HFFc6 (cell line): ENCODE data around the gene ABCC9. TPM values are rescaled to one million over a fixed set of nuclear protein-coding genes. Genes with fewer than 3 reads are reported as not detected.

ENCODE experiments used
- DNase-seq: peaks from one replicate; pipeline ENCODE4 v3.0.0-alpha.2; 2018
- H3K27ac Mint-ChIP-seq: 2 replicates; pipeline ENCODE4 v1.8.0; 2020; ENCODE audit warnings: mild to moderate bottlenecking, mixed read lengths
- H3K27me3 Mint-ChIP-seq: 2 replicates; pipeline ENCODE4 v1.8.0; 2021; ENCODE audit warnings: mild to moderate bottlenecking, moderate library complexity, mixed read lengths; ENCODE audit not compliant: insufficient read depth
- H3K36me3 Mint-ChIP-seq: 2 replicates; pipeline ENCODE4 v1.8.0; 2021; ENCODE audit warnings: low read depth, mixed read lengths
- H3K4me1 Mint-ChIP-seq: 2 replicates; pipeline ENCODE4 v1.8.0; 2020; ENCODE audit warnings: low read depth, mixed read lengths
- H3K4me3 Mint-ChIP-seq: 2 replicates; pipeline ENCODE4 v1.8.0; 2020; ENCODE audit warnings: mild to moderate bottlenecking, moderate library complexity, mixed read lengths
- H3K9me3 Mint-ChIP-seq: 2 replicates; pipeline ENCODE4 v1.8.0; 2020; ENCODE audit warnings: mild to moderate bottlenecking, mixed read lengths
- total RNA-seq, 6 experiments: library from RNA; stranded (reverse); fragmentation: NEBNext Ultra II Directional; extraction: Animal tissue kit (Norgen Biotek cat#: 25700); gene quantifications; 2 replicates in 1 of 6; 3 replicates in 5 of 6; pipeline ENCODE4 v1.2.3, GENCODE V29; 2021
- TF ChIP-seq, protein P1 (sequence below): fragments of 200-600 bp; sonication (generic); IDR thresholded peaks from 2 replicates; pipeline ENCODE4 v1.5.0; 2021; ENCODE audit warnings: antibody characterized with exemption, mild to moderate bottlenecking

ABCC9 gene
- total RNA-seq, 6 experiments from 2014 or later, result 0.81 to 9.7 (median 8.2) TPM

GRCh38 chr12:21882635-21883034 is 58.6 kb downstream of the ABCC9 start:
- Mint-ChIP-seq H3K27ac (no peak overlapping the region), H3K27me3 (no peaks in the 10 kb centered on the region; the same call in 1 of the 2 replicates), H3K4me3 (no peak overlapping the region), H3K36me3 (no peaks in the 10 kb centered on the region; the same call in 1 of the 2 replicates), H3K4me1 (no peaks in the 10 kb centered on the region), H3K9me3 (no peaks in the 10 kb centered on the region; the same call in 1 of the 2 replicates)
- TF ChIP-seq, protein P1, sequence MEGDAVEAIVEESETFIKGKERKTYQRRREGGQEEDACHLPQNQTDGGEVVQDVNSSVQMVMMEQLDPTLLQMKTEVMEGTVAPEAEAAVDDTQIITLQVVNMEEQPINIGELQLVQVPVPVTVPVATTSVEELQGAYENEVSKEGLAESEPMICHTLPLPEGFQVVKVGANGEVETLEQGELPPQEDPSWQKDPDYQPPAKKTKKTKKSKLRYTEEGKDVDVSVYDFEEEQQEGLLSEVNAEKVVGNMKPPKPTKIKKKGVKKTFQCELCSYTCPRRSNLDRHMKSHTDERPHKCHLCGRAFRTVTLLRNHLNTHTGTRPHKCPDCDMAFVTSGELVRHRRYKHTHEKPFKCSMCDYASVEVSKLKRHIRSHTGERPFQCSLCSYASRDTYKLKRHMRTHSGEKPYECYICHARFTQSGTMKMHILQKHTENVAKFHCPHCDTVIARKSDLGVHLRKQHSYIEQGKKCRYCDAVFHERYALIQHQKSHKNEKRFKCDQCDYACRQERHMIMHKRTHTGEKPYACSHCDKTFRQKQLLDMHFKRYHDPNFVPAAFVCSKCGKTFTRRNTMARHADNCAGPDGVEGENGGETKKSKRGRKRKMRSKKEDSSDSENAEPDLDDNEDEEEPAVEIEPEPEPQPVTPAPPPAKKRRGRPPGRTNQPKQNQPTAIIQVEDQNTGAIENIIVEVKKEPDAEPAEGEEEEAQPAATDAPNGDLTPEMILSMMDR, result no peak
- no peak for DNase-seq

GRCh38 chr12:21881965-21882364 is 59.3 kb downstream of the ABCC9 start:
- TF ChIP-seq, protein P1, result no peak
- no peak overlapping the region for H3K4me3 Mint-ChIP-seq
- no peaks in the 10 kb centered on the region; the same call in 1 of the 2 replicates for H3K36me3 Mint-ChIP-seq
- H3K27ac Mint-ChIP-seq, result no peak overlapping the region
- no peaks in the 10 kb centered on the region; the same call in 1 of the 2 replicates for H3K27me3 Mint-ChIP-seq
- DNase-seq, result no peak
- H3K4me1 Mint-ChIP-seq, result no peaks in the 10 kb centered on the region
- peaks cover 5% of the 10 kb centered on the region; the same call in 1 of the 2 replicates for H3K9me3 Mint-ChIP-seq

DNA sequence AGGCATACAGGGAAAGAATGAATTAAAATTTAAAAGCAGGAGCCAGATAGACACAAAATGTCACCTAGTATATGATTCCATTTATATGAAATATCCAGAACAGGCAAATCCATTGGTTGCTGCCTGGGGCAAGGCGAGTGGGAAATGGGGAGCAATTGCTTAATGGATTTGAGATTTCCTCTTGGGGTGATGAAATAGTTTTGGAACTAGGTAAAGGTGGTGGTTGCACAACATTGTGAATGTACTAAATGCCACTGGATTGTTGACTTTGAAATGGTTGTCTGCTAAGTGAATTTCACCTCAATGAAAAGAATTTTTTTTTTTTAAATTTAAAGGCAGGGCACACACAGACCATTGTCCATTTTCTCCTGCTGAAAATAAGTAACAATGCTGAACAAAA is 61.9 kb downstream of the ABCC9 start:
- TF ChIP-seq, protein P1, result no peak
- Mint-ChIP-seq H3K4me3 (no peak overlapping the region), H3K27ac (no peak overlapping the region), H3K36me3 (no peaks in the 10 kb centered on the region; the same call in 1 of the 2 replicates), H3K9me3 (peaks cover 5% of the 10 kb centered on the region; the same call in 1 of the 2 replicates), H3K4me1 (no peaks in the 10 kb centered on the region), H3K27me3 (no peaks in the 10 kb centered on the region; the same call in 1 of the 2 replicates)
- DNase-seq, result no peak

DNA sequence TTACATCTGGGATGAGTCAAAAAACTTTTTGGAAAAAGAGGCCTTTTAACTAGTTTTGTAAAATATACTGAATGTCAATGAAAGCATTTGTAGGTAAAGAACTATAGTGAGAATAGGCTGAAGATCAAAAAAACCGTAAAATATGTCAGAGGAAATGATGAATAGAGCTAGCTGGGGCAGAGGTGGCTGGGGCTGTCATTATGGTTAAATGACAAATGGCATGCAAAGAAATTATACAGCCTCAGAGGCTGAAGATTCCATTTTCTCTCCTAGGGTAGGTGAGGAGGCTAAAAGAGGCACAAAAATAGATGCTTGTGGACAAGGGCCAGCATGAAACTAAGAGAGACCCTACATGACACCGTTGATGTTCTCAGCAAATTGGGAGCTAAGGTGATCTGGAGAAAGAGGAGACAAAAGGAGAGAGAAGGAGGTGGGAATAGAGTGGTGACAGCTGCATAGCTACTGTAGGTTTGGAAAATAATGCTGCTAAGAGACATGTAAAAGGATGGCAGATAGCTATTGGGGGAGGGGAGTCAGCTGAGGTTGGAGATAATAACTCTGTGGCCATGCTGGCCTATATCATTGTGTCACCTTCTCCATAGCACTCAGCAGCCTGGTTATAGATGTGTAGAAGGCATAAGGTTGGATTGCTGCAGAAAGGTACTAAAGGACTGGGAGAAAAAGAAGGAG is 63.8 kb downstream of the ABCC9 start:
- Mint-ChIP-seq H3K27ac (no peak overlapping the region), H3K4me3 (no peak overlapping the region), H3K27me3 (no peaks in the 10 kb centered on the region; the same call in 1 of the 2 replicates), H3K4me1 (no peaks in the 10 kb centered on the region), H3K36me3 (no peaks in the 10 kb centered on the region; the same call in 1 of the 2 replicates), H3K9me3 (peaks cover 9% of the 10 kb centered on the region; the same call in 1 of the 2 replicates)
- TF ChIP-seq, protein P1, result no peak
- DNase-seq, result no peak

GRCh38 chr12:21865846-21866245 is 75.4 kb downstream of the ABCC9 start:
- no peak overlapping the region for H3K27ac Mint-ChIP-seq

More at GRCh38 chr12:21865846-21866245, 75.4 kb downstream of the ABCC9 start:
- Mint-ChIP-seq H3K4me1 (no peaks in the 10 kb centered on the region), H3K9me3 (peaks cover 14% of the 10 kb centered on the region), H3K27me3 (no peaks in the 10 kb centered on the region), H3K4me3 (no peak overlapping the region), H3K36me3 (peaks cover 8% of the 10 kb centered on the region; the same call in 1 of the 2 replicates)
- no peak for DNase-seq
- TF ChIP-seq, protein P1, result no peak
